GM12891 (cell line): ENCODE results near the gene ATP2B2.

Experiments used
- POLR2A ChIP-seq: IDR thresholded peaks from 2 replicates; pipeline ENCODE4 v1.6.1; 2011; ENCODE audit warnings: low read depth, low read length, control low read depth
- POLR2AphosphoS5 ChIP-seq: IDR thresholded peaks from 2 replicates; pipeline ENCODE4 v1.6.1; 2011; ENCODE audit warnings: low read depth, low read length, control low read depth
- POU2F2 ChIP-seq: IDR thresholded peaks from 2 replicates; pipeline ENCODE4 v1.6.1; 2011; ENCODE audit warnings: low read depth, mild to moderate bottlenecking, control low read depth, low read length, moderate library complexity
- SPI1 ChIP-seq: IDR thresholded peaks from 2 replicates; pipeline ENCODE4 v1.6.1; 2011; ENCODE audit warnings: low read depth, low read length, control low read depth
- TAF1 ChIP-seq: IDR thresholded peaks from 2 replicates; pipeline ENCODE4 v1.6.1; 2011; ENCODE audit warnings: low read depth, low read length, control low read depth

DNA sequence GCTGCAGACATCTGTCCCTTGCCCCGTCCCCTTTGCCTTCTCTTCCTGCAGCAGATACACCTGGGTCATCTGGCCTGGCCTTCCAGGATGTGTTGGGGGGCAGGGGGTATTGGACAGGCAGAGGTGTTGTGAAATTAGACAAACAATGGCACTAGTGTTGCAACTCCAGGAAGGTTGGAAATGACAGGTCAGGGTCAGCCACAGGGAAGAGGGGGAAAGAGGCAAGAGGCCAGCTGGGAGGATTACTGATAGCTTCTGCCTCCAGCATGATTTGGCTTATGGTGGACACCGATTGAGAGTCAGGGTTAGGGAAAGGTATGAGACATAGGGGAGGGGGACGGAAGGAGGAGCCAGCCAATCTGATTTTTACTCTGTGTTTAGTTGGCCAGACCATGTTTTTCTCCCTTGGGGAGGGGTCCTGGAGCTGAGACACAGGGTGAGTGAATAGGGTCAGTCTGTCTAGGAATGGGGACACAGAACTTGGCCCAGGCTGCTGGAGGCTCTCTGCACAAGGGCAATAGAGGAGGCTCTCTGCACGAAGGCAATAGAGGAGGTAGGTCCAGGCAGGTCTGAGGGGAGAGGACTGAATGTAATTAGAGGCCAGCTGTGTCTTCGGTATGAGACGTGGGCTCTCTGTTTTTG lies 3.4 kb upstream of the ATP2B2 start:
- TF ChIP-seq SPI1 (no peak), POLR2A (no peak), POLR2AphosphoS5 (no peak), TAF1 (no peak), POU2F2 (no peak)
